Retinal pigment epithelial cell (primary cell): Measurements from ENCODE around the gene PPP2R5A.
A peak's percentile ranks its signal among the peaks of the same experiment; 100 is the strongest.
"Not testable (repeated sequence)": the region's sequence is repeated elsewhere in the genome, so short reads cannot be mapped to it uniquely, and the experiment has no call there.

Experiments used
- DNase-seq: peaks from one replicate; pipeline ENCODE4 v3.0.0-alpha.2; 2010; ENCODE audit warnings: low read depth
- H3K4me3 ChIP-seq: 2 replicates; pipeline ENCODE4 v1.5.1; 2011; ENCODE audit warnings: mild to moderate bottlenecking, low read length, control low read depth, moderate library complexity
- TF ChIP-seq, protein P1 (sequence below): conservative IDR thresholded peaks from 2 replicates; pipeline ENCODE4 v1.5.1; 2011; ENCODE audit warnings: low read depth, low read length, control low read depth, inconsistent platforms

Gene PPP2R5A

DNA sequence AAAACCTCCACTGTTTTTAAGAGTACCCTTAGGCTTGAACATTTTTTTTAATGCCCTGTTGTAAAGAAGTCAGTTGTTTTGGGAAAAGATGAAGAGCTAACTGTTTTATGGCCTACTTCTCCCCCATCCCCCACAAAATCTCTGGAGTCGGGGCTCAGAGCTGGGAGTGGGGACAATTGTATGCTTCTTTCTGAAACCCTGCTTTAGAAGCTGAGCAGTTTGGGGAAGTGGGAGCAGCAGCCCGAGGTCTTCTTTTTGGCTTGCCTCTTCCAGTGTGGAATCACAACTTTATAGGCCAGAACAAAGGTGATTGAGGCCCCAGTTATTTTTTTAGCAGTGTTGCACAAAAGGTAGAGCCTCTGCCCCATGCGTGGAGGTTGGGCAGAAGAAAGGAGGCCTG lies 25.2 kb downstream of the PPP2R5A start:
- DNase-seq = no peak
- TF ChIP-seq, protein P1, sequence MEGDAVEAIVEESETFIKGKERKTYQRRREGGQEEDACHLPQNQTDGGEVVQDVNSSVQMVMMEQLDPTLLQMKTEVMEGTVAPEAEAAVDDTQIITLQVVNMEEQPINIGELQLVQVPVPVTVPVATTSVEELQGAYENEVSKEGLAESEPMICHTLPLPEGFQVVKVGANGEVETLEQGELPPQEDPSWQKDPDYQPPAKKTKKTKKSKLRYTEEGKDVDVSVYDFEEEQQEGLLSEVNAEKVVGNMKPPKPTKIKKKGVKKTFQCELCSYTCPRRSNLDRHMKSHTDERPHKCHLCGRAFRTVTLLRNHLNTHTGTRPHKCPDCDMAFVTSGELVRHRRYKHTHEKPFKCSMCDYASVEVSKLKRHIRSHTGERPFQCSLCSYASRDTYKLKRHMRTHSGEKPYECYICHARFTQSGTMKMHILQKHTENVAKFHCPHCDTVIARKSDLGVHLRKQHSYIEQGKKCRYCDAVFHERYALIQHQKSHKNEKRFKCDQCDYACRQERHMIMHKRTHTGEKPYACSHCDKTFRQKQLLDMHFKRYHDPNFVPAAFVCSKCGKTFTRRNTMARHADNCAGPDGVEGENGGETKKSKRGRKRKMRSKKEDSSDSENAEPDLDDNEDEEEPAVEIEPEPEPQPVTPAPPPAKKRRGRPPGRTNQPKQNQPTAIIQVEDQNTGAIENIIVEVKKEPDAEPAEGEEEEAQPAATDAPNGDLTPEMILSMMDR = no peak
- no peak overlapping the region for H3K4me3 ChIP-seq

DNA sequence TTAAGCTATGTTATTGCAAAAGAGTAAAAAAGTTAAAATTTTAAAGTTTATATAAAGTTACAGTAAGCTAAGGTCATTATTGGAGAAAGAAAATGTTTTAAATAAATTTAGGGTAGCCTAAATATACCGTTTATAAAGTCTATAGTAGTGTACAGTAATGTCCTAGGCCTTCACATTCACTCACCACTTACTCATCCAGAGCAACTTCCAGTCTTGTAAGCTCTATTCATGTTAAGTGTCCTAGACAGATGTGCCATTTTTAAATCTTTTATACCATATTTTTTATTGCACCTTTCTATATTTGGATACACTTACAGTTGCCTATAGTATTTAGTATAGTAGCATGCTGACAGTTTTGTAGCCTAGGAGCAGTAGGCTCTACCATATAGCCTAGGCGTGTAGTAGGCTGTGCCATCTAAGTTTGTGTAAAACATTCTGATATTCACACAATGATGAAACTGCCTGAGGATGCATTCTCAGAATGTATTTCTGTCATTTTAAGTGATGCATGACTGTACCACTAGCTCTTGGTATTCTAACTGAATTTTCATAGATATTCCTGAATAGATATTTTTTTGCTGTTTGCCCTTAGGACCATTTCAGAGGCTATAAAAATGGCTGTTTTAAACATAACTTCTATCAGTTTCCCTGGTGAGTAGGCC lies 26.8 kb downstream of the PPP2R5A start:
- TF ChIP-seq, protein P1 = no peak
- no peak overlapping the region for H3K4me3 ChIP-seq
- no peak for DNase-seq

DNA sequence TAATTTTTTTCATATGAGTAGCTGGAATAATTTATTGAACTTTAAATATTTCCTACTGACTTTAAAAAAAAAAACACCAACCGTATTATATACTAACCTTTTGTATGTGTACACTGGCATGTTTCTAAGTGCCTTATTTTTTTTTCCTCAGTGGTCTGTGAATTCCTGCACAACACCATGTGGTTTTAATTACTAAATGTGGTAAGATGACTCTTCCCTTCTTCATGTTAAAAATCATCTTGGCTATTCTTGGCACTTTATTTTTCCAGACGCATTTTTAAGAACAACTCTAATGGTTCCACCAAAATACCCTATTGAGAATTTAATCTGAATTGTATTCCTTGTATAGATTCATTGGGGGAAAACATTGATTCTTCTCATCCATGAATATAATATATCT lies 28.4 kb downstream of the PPP2R5A start:
- TF ChIP-seq, protein P1 = no peak
- DNase-seq = no peak
- no peak overlapping the region for H3K4me3 ChIP-seq

DNA sequence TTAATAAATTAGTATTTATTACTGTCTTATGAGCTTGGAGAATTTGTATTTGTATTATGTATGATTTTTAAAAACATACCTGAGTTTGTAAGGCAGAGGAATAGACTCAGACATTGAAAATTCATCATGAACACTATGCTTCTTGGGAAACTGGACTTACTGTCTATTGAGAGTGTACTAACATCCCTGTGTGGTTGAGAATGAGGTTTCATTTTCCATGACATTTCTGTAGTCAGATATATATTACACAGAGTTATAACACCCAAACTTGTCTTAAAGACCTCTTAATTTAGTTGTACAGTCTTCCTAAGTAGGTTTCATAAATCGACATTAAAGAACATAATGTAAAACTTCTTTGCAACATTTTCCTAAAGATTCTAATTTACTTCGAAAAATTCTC lies 30.0 kb downstream of the PPP2R5A start:
- TF ChIP-seq, protein P1 = no peak
- H3K4me3 ChIP-seq = no peak overlapping the region
- no peak for DNase-seq

DNA sequence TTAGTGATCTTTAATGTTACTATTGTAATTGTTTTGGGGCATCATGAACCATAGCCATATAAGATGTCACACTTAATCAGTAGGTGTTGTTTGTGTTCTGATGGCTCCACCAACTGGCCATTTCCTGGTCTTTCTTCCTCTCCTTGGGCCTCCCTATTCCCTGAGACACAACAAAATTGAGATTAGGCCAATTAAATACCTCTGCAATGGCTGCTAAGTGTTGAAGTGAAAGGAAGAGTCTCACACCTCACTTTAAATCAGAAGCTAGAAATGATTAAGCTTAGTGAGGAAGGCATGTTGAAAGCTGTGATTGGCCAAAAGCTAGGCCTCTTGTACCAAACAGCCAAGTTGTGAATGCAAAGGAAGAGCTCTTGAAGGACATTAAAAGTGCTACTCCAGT lies 30.7 kb downstream of the PPP2R5A start:
- H3K4me3 ChIP-seq = no peak overlapping the region
- DNase-seq = no peak
- TF ChIP-seq, protein P1 = peak; percentile 16

DNA sequence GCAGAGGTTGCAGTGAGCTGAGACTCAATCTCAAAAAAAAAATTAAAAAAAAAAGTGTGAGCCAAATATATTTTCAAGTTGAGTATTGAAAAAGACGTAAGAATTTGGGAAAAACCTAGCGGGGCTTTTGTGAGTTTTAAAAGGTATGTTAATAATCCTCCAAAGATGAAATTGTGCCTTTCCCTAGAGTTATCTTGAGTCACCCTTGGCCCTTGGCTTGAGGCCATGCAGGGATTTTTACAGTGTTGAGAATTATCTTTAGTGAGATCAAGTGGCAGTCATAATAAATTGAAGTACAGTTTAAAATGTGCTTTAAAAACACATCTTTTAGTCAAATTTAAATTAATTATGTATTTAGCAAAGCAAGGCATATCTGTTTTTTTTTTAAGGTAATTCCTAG lies 32.7 kb downstream of the PPP2R5A start:
- no peak overlapping the region for H3K4me3 ChIP-seq
- TF ChIP-seq, protein P1 = no peak
- DNase-seq = no peak

DNA sequence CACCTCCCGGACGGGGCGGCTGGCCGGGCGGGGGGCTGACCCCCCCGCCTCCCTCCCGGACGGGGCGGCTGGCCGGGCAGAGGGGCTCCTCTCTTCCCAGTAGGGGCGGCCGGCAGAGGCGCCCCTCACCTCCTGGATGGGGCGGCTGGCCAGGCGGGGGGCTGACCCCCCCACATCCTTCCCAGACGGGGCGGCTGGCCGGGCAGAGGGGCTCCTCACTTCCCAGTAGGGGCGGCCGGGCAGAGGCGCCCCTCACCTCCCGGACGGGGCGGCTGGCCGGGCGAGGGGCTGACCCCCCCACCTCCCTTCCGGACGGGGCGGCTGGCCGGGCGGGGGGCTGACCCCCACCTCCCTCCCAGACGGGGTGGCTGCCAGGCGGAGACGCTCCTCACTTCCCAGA lies 35.8 kb downstream of the PPP2R5A start:
- not testable (repeated sequence) for DNase-seq

More for the DNA sequence above, 35.8 kb downstream of the PPP2R5A start:
- not testable (repeated sequence) for H3K4me3 ChIP-seq
